PC-9 (cell line): ENCODE measurements around the gene CUX1.

Experiments used
- EZH2 ChIP-seq: fragments of 200-600 bp; sonication (generic); IDR thresholded peaks from 2 replicates; pipeline ENCODE4 v1.8.0; 2017; ENCODE audit warnings: antibody characterized with exemption, low read depth
- TF ChIP-seq, protein P1 (sequence below): fragments of 200-600 bp; sonication (generic); conservative IDR thresholded peaks from 2 replicates; pipeline ENCODE4 v1.6.1; 2017; ENCODE audit warnings: mixed run types, antibody characterized with exemption, mild to moderate bottlenecking, moderate library complexity

DNA sequence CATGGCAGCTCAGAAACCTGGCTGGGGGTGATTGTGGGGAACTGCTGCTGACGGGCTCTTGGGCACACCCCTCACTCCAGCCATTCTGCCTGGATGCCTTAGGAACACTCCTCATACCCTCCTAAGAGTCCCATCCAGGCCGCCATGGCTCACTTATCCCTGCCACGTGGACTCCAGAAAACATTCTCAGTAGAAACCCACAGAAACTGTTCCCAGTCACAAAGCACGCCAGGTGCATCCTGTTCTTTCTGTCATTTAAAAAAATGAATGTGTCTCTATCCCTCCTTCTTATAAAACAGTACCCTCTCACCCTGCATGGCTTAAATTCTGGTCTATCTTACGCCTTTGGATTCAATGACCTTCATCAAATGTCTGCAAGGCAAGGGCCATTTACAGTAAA is 177.7 kb downstream of the CUX1 start:
- TF ChIP-seq, protein P1, sequence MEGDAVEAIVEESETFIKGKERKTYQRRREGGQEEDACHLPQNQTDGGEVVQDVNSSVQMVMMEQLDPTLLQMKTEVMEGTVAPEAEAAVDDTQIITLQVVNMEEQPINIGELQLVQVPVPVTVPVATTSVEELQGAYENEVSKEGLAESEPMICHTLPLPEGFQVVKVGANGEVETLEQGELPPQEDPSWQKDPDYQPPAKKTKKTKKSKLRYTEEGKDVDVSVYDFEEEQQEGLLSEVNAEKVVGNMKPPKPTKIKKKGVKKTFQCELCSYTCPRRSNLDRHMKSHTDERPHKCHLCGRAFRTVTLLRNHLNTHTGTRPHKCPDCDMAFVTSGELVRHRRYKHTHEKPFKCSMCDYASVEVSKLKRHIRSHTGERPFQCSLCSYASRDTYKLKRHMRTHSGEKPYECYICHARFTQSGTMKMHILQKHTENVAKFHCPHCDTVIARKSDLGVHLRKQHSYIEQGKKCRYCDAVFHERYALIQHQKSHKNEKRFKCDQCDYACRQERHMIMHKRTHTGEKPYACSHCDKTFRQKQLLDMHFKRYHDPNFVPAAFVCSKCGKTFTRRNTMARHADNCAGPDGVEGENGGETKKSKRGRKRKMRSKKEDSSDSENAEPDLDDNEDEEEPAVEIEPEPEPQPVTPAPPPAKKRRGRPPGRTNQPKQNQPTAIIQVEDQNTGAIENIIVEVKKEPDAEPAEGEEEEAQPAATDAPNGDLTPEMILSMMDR: no peak
- no peak for TF ChIP-seq EZH2
